Hematopoietic multipotent progenitor cell treated with erythropoietin and hydrocortisone succinate and interleukin-3 and kit ligand, for 6 days (in vitro differentiated cells): Measurements from ENCODE around the gene RPL18A.
A peak's percentile ranks its signal among the peaks of the same experiment; 100 is the strongest.

Experiments
- DNase-seq: peaks from one replicate; pipeline ENCODE4 v3.0.0-alpha.2; 2015

The RPL18A gene

DNA sequence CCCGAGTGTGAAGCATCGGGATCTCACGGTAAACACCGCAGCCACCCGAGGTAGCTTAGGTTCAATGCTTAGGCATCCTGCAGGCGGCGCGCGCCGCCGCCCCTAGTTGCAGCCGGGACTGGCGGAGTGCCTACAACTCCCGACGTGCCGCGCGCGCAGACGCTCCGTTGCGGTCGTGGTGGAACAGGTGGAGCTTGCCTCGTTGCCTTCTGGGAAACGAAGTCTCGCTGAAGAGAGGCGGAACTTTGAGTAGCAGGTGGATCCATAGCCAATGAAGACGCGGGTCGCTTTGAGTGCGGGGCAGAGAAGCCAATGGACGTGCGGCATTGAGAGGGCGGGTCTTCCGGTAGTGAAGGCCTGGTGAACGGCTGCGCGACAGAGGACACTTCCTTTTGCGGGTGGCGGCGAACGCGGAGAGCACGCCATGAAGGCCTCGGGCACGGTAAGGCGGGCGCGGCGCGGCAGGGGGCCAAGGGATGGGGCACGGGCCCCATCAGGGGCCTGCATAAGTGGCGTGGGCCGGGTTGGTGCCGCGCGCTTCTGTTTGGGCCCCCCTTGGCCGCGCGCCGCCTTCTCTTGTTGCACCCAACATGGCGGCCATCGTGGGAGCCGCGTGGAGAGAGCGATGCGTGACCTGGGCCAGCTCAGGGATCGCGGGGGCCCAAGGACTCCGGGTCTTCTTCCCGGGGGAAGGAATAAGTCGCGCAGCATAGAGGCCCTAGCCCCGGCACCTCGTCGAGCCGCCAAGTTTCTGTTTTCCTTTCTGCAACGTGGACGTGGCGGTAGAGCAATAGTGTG, at the start of gene RPL18A:
Gene RPL18A, plus strand, starts transcription at position 378 of the 798 bp plus-strand sequence. Its CDS starts 47 bp downstream, at position 425.
- peak; percentile 100 for DNase-seq

DNA sequence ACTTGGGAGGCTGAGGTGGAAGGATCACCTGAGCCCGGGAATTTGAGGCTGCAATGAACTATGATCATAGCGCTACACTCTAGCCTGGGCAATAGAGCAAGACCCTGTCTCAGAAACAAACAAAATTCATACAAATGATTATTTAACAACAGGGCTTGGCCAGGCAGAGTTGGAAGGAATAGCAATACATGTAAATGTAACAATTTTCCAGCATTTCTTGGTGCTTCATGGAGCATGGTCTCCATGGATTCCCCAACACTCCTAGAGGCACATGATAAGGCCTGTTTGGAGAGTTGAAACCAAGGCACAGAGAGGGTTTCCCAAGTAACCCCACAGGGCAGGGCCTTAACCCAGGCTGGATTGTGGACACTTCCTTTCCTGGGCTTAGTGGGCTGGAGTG, 48.6 kb upstream of the RPL18A start:
- DNase-seq = no peak

DNA sequence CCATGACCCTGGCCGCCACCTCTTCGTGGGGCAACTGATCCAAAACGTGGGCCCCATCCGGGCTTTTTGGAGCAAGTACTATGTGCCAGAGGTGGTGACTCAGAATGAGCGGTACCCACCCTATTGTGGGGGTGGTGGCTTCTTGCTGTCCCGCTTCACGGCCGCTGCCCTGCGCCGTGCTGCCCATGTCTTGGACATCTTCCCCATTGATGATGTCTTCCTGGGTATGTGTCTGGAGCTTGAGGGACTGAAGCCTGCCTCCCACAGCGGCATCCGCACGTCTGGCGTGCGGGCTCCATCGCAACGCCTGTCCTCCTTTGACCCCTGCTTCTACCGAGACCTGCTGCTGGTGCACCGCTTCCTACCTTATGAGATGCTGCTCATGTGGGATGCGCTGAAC, 48.0 kb upstream of the RPL18A start:
- no peak for DNase-seq

DNA sequence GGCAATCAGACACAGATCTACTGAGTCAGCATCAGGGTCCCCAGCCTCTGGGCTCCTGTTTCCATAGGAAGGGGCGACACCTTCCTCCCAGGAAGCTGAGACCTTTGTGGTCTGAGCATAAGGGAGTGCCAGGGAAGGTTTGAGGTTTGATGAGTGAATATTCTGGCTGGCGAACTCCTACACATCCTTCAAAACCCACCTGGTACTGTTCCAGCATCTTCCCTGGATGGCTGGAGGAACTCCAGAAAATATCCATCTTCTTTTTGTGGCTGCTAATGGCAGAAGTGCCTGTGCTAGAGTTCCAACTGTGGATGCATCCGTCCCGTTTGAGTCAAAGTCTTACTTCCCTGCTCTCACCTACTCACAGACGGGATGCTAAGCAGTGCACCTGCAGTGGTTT, 47.6 kb upstream of the RPL18A start:
- no peak for DNase-seq

DNA sequence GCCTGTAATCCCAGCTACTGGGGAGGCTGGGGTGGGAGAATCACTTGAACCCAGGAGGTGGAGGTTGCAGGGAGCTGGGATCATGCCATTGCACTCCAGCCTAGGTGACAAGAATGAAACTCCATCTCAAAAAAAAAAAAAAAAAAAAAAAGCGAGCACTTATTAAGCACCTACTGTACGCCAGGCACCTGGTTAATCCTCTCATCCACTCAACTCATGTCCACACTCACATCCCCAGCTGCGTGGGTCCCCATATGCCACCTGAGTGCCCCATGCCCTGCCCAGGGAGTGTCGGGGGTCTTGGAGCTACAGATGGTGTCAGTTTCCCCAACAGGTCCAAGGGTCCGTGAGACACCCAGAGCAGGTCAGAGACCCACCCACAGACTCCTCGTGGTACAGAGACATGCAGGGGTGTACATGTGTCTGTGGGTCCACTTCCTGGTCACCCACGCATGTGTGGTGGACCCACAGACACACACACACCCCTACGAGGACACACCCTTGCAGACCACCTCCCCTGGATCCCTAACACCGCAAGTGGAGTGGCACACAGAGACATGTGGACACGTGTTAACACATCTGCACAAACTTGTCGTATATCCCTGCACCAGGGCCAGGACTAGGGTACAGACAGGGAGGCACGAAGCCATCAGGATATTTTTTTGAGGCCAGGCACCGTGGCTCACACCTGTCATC, 41.9 kb upstream of the RPL18A start:
- DNase-seq = no peak

DNA sequence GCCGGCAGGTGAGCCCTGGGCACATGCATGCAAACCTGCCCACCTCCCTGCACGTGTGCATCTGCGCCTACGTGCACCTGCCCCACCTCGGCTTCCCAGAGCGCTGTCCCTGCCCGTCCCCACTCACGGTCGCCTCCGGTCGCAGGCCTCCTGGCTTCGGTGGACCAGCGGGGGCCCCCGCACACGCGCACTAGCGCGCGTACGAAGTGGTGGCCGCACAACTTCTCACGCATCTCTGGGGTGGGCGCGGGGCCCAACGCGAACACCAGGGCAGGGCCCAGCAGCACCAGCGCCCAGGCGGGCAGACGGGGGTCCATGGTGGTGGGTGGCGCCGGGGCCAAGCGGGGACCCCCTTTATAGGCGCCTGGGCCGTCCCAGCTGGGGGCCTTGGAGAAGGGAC, 38.5 kb upstream of the RPL18A start, which contains the start of gene INSL3:
Gene INSL3, minus strand, starts transcription at position 330 of the 400 bp plus-strand sequence. Its CDS starts 13 bp downstream, at position 317.
- no peak for DNase-seq

DNA sequence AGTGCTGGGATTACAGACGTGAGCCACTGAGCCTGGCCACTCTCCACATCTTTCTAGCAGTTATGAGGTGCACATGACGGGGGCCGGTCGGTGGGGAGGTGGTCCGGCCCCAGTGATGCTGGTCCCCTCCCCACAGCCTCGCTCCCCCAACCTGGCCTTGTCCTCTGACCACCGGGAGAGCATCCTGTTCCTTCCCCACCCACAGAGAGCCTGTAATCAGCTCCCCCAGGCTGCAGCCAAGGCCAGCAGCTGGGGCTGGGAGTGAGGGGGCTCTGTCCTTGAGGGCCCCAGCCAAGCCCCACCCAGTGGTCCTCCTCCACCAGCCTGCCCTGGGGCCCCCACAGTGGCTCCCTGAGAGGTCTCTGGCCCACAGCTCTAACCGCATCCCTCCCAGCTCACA, 35.4 kb upstream of the RPL18A start:
- DNase-seq = no peak

DNA sequence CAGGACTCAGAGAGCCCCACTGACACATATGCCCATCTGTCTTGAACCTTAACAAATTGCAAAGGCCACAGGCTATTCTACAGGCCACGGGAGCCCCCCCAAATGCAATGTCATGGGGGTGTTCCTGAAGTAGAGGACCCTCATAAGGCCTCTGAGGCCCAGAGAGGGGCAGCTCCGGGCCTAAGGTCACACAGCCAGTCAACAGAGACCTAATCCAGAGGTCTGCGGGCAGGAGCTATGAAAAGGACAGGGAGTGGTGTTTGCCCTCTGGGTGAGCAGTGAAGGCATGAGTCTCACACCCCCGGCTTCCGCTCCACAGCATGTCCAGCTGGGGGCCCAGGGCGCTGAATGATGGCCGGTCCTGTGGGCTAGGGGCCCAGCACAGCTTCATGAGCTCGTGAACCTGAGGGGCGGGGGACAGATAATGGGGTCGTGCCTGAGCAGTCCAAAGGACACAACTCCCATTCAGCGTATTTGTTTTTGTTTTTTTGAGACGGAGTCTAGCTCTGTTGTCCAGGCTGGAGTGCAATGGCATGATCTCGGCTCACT, 33.1 kb upstream of the RPL18A start:
- no peak for DNase-seq

DNA sequence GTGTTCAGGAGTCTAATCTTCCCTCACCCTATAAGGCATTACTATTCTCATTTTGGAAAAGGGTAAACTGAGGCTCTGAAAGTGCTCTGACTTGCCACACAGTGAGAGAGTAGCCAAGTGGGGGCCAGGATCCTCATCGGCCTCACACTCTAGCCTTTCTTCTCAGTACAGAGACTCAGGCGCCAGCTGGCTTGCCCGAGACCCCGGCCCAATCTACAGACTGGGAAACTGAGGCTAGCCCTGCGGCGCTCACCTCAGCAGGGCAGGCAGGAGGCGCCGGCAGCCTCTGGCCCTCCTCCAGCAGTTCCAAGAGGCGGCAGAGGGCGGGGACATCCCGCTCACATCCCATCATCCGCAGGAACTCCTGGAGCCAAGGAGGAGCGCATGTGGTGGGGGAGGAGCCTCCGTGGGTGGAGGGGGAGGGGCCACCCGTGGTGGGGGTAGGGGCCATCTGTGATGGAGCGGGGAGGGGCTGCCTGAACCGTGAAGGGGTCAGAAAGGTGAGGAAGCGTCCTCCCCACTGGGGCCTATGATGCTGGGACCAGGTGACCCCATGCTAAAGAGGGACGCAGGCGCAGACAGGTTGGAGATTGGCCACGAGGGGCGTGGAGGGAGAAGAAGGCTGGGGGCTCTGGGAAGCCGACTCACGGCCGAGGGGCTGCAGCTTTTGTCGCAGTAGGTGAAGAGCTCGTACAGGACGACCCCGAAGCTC, 29.7 kb upstream of the RPL18A start:
- no peak for DNase-seq

DNA sequence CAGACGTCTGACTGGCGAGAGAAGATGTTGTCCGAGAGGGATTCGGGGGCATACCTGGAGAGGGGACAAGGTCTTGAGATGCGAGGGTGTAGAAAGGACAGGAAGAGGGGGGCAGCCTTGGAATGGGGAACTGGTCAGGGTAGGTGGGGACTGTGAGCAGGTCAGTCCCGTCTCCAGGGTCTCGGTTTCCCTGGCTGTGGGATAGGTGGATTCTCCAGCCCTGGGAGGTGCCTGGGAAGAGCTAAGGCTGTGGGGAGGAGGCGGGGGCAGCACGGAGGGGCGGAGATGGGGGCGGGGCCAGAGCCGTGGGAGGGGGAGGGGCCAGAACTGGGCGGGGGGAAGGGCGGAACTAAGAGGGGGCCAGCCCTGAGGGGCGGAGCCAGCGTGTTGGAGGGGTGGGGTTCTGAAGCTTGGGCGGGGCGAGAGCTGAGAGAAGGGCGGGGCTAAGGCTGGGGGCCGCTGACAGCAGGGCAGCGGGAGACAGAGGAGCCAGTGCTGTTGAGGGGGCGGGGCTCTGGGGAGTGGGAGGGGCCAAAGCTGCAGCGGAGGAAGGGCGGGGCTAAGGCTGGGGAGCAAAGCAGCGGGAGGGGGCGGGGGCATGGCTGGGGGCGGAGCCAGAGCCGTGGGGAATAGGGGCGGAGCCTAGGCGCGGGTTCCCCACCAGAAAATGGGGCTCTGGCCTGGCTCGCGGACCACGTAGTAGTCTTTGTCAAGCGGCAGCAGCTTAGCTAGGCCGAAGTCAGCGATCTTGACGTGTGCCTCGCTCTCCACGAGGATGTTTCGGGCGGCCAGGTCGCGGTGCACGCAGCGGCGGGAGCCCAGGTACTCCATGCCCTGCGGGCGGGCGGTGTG, 28.9 kb upstream of the RPL18A start:
- DNase-seq = peak; percentile 65

DNA sequence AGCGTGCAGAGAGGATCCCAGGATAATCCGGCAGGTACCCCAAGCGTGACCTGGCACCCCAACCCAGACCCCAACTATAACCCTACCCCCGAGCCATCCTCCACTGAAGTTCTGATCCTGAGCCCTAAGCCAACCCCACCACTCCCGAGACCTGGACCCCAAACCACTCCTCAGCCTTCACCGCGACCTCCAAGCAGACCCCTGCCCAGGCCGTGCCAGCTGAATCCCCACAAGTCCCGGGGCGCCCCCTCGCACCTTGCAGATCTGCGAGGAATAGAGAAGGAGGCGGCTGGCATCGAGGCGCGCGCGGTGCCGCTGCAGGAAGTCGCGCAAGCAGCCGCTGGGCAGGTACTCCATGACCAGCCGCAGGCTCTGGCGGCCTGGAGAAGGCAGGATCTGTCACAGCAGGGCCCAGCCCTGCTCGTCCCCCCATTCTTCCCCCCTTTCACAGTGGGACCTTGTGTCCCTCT, 28.3 kb upstream of the RPL18A start:
- DNase-seq = no peak

DNA sequence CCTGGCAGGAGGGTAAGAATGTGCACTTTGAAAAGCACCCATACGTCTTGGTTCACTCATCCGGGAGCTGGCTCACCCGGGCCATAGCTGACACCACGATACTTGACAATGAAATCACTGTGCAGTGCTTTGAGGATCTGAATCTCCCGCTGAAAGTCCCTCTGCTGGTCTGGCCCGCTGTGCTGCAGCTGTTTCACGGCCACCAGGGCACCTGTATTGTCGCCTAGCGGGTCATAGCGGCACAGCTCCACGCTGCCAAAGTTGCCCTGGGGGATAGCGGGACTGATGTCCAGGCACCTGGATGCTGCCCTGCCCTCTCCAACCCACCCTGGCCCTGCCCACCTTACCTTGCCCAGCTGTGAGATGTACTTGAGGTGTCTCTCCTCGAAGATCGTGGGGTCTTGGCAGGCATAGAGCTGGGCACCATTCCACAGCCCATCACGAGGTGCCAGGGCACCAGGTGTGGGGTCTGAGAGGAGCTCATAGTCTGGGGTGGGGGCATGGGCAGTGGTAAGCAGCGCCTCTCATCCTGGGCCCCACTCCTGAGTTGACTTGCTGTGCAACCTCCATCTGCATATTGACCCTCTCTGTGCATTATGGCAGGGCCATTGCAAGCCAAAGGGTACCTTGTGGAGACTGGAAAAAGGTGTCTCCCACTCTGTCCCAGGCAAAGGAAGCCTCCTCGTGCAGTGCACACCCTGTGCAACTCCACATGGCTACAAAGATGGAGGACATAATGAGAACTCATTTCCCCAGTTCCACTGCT, 27.1 kb upstream of the RPL18A start:
- DNase-seq = no peak

DNA sequence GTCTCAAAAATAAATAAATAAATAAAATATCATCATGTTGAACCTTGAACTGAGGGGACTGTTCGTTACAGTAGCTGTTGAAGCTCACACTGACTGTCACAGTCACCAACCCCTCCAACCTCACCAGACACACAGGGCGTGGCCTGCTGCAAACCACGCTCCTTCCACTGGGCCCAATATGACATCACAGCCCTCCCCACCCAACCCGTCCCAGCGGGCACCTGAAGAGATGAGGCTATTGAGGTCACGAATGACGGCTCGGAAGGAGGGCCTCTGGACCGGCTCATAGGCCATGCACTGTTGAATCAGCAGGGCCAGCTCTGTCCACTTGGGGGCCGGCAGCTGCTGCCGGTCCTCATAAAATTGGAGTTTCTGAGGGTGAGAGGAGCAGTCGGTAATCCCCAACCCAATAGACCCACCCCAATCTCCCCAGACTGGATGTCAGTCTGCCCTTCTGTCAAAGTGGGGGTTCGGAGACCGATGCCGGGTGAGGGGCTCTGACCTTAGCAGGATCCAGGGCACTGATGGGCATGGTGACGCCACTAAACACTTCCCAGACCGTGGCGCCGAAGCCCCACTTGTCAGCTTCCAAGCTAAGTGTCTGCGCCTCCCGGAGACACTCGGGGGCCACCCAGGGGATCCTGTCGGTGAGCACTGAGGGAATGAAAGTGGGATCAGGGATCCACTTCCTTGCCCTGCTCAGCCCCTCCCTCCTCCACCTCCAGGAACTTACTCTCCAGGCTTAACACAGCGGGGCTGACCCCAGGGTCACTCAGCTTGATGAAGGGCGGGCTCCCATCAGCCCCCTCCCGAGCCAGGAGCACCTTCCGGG, 25.1 kb upstream of the RPL18A start:
- peak; percentile 33 for DNase-seq

DNA sequence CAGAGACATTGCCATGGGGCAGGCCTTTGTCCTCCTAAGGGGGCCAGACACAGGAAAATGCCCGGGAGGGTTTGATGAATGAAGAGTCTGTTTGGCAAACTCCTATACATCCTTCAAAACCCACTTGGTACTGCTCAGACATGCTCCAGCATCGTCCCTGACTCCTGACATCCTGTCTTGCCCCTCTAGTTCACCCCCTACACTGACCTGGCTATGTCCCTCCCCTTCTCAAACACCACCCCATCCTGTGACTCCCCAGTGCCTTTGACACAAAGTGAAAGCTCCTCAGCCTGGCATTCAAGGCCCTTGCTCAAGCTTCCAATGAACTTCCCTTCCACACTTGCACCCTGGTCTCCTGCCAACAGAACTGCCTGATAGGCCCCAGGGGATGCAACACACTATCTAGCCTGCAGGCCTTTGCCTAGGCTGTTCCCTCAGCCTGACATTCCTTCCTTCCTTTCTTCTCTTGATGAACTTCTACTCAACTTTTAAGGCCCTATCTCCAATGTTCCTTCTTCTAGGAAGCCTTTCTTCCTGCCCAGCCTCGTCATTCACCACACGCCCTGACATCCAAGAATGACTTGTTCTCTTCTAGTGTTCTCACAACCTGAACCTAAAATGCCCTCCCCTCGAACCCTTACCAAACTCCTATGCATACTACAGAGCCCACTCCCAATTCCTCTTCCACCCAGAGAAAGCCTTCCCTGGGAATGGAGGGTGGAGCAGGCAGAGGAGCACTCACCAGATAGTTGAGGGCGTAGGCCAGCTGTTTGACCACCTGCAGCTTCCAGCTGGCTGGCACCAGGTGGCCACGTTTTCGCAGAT, 24.3 kb upstream of the RPL18A start:
- no peak for DNase-seq

DNA sequence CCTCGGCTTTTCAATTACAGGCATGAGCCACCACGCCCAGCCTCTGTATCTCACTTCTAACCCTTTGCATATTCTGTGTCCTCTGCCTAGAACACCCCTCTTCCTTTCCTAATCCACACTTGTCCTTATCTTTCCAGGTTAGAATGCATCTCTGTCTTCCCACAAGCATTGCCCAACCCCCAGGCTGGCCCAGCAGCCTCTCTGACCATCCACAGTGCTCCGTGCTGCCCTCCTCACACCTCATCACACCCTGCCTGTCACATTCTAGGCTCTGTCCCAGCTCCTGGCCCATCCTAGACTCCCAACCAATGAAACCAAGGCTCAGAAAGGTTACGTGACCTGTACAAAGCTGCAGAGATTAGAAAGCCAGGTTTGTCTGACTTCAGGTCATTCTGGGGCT, 23.2 kb upstream of the RPL18A start:
- DNase-seq = no peak

DNA sequence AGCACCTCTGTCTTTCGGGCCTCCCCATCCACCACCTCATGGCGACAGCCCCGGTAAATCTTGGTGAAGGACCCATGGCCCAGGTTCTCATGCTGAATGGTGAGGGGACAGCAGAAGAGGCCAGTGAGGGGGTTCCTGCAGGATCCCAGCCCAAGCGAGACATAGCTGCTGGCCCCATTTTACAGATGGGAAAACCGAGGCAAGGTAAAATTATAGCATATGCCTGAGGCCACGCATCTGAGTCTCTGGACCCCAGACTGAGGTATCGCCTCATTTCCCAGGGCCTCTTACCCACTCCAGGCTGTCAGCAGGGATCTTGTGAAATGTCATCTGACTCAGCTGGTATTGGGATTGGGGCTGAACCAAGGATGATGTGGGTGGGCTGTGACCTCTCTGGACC, 21.7 kb upstream of the RPL18A start:
- DNase-seq = no peak

DNA sequence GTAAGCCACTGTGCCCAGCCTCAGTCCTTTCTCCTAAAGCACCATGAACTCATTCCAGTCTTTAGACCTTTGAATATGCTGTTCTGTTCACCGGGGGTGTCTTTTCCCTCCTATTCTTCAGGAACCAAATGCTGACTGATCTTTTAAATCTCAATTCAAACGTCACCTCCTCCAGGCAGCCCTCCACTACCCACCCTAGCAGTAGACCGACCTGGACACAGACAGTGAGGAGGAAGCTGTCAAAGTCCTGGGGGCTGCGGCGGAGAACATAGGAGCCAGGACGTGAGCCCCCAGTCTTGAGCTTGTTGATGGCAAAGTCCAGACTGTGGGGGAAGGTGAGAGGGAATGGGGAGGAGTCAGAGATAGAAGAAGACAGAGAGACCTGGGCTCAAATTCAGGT, 19.7 kb upstream of the RPL18A start:
- no peak for DNase-seq

DNA sequence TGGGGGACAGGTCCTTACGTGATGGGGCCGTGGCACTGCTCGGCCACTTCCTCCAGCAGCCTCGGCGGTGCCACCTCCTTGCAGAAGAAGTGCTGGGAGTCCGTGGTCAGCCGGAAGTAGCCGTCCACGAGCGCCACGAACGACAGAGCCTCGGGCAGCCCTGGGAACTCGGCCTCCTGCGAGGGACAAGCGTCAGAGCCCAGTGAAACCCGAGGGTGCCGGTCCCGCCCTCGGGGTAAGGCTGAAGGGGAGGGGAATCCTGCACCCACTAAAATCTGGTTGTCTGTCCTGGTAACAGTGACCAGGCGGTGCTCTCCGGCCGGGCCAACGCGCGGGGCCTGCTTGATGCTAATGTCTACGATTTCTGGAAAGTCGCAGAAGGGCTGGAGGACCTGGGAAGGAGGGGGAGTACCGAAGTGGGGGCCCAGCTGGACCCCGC, 18.3 kb upstream of the RPL18A start:
- DNase-seq = no peak
